Colon (tissue), 2 donors: Measurements from ENCODE around the gene HM13.
"Not testable (repeated sequence)": the region's sequence is repeated elsewhere in the genome, so short reads cannot be mapped to it uniquely, and the experiment has no call there.

Source experiments
- FAIRE-seq: peaks from 2 replicates; lab custom pipeline; 2012; peaks lifted over from hg19 to GRCh38; lab: Jason Lieb, UNC
- donor health status: control.
- donor health status: control.

The HM13 gene

DNA sequence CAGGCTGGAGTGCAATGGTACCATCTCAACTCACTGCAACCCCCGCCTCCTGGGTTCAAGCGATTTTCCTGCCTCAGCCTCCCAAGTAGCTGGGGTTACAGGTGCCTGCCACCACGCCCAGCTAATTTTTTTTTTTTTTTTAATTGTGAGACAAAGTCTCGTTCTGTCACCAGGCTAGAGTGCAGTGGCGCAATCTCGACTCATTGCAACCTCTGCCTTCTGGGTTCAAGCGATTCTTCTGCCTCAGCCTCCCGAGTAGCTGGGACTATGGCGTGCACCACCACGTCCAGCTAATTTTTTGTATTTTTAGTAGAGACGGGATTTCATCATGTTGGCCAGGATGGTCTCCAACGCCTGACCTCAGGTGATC is 98.0 kb downstream of the HM13 start:
- not testable (repeated sequence) for FAIRE-seq

- no peak for FAIRE-seq
These were observed 101.2 kb downstream of the HM13 start for GRCh38 chr20:31615416-31615815.

- FAIRE-seq = no peak
These were observed 103.3 kb downstream of the HM13 start for GRCh38 chr20:31617432-31618104.
